ENCODE data around the gene NDRG2. TPM values are rescaled to one million over a fixed set of nuclear protein-coding genes. Genes with fewer than 3 reads are reported as not detected.

The NDRG2 gene
- total RNA-seq, 4 donors from 2014 or later = 269 to 433 (median 295) TPM

GRCh38 chr14:20971705-20972021 lies 53.2 kb downstream of the NDRG2 start:
- no peak for DNase-seq (ENCODE audit: low spot score in 2 of 2)
- Histone ChIP-seq H3K36me3 (no peaks in the 10 kb centered on the region), H3K27ac (no peak overlapping the region), H3K9me3 (no peaks in the 10 kb centered on the region), H3K27me3 (no peaks in the 10 kb centered on the region), H3K4me1 (peaks cover 22% of the 10 kb centered on the region), H3K4me3 (peak overlapping the region; percentile 64)
- 23% methylated on average over 8 of the region's 8 CpGs for WGBS
- TF ChIP-seq, protein P1, sequence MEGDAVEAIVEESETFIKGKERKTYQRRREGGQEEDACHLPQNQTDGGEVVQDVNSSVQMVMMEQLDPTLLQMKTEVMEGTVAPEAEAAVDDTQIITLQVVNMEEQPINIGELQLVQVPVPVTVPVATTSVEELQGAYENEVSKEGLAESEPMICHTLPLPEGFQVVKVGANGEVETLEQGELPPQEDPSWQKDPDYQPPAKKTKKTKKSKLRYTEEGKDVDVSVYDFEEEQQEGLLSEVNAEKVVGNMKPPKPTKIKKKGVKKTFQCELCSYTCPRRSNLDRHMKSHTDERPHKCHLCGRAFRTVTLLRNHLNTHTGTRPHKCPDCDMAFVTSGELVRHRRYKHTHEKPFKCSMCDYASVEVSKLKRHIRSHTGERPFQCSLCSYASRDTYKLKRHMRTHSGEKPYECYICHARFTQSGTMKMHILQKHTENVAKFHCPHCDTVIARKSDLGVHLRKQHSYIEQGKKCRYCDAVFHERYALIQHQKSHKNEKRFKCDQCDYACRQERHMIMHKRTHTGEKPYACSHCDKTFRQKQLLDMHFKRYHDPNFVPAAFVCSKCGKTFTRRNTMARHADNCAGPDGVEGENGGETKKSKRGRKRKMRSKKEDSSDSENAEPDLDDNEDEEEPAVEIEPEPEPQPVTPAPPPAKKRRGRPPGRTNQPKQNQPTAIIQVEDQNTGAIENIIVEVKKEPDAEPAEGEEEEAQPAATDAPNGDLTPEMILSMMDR (IDR thresholded peaks at IDR 0.05) = no peak
- no peak for TF ChIP-seq POLR2AphosphoS5 (IDR thresholded peaks at IDR 0.05)
- TF ChIP-seq EP300 (IDR thresholded peaks at IDR 0.05) = no peak
- TF ChIP-seq POLR2A (IDR thresholded peaks at IDR 0.05) = no peak

DNA sequence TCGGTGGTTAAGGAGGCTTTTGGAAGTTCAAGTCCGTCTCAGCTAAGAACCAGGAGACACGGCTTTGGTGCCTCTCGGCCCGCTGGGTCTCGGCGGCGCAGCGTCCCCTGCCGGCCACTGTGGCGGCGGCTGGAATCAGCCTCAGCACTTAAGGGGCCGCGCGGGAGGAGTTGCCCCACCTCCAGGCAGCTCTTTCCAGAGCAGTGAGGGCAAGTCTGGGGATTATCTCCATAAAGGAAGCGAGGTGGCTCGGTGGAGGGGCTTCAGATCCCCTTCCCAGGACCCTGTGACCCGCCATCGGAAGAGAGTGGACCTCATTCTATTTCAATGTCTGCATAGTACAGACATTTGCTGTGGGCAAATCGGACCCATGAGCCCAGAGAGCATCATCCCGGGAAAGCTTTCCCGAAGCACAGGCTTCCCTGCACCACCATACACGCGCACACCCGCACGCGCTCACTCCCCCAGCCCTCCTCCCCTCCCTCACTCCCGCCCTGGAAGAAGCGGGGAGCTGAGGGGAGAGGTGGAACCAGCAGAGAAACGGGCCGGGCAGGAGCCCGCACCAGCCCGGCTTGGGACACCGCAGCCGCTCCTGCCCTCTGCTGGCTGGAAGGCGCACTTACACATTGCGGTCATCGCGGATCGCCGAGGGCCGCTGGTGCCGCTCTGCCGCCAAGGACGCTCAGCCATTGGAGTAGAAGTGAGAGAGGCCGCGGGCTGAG lies 53.7 kb downstream of the NDRG2 start:
- H3K36me3 ChIP-seq = no peaks in the 10 kb centered on the region
- no peaks in the 10 kb centered on the region for H3K9me3 ChIP-seq
- peaks cover 22% of the 10 kb centered on the region for H3K4me1 ChIP-seq
- WGBS = 0% methylated on average over 12 of the region's 47 CpGs
- H3K27ac ChIP-seq = peak overlapping the region; percentile 59
- TF ChIP-seq, protein P1 (IDR thresholded peaks at IDR 0.05) = peak; percentile 81 to 90
- TF ChIP-seq POLR2A (IDR thresholded peaks at IDR 0.05) (no peak), EP300 (IDR thresholded peaks at IDR 0.05) (no peak), POLR2AphosphoS5 (IDR thresholded peaks at IDR 0.05) (peak in 2 of 3 donors; percentile 5 to 17)
- H3K27me3 ChIP-seq = no peaks in the 10 kb centered on the region
- peak; percentile 89 to 91 for DNase-seq (ENCODE audit: low spot score in 2 of 2)
- peak overlapping the region; percentile 64 for H3K4me3 ChIP-seq

DNA sequence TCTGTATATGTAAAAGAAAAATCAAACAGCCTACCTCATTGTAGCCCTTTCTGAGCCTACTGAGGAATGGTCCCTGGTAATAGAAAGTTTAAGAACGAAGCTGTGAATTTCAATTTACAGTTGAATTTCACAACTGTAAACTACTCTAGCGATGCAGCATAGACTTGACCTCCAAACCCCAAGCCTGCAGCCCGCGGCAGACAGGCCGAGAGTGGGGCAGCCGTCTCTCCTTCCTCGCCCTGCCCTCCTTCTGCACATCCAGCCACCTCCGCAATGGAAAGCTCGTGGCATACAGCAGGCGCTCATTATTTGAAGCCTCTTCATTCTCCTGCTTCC lies 54.2 kb downstream of the NDRG2 start:
- peak overlapping the region; percentile 64 for H3K4me3 ChIP-seq
- no peaks in the 10 kb centered on the region for H3K27me3 ChIP-seq
- no peaks in the 10 kb centered on the region for H3K36me3 ChIP-seq
- TF ChIP-seq, protein P1 (IDR thresholded peaks at IDR 0.05) = no peak
- TF ChIP-seq POLR2A (IDR thresholded peaks at IDR 0.05) (no peak), POLR2AphosphoS5 (IDR thresholded peaks at IDR 0.05) (no peak), EP300 (IDR thresholded peaks at IDR 0.05) (no peak)
- H3K4me1 ChIP-seq = peaks cover 22% of the 10 kb centered on the region
- H3K9me3 ChIP-seq = no peaks in the 10 kb centered on the region
- no peak for DNase-seq (ENCODE audit: low spot score in 2 of 2)
- H3K27ac ChIP-seq = no peak overlapping the region
- WGBS = 17% methylated on average over 10 of the region's 10 CpGs

DNA sequence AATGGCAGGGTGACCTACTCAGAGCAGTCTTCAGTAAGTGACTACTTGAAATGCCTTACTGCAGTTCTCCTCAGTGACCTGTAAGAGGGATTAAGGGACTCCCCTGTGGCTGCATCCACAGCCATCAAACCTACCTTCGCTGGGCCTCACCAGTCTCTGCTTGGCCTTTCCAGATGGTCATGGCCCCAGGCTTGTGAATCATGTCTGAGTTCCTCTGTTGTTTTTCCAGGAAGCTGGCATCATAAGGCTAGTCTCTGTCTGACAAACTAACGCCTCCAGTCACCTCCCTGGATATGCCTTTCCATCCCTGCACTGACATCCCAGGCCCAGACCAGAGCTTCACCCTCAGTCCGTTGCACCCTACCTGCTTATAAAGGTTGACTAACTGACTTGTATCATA lies 55.5 kb downstream of the NDRG2 start:
- Histone ChIP-seq H3K4me1 (peaks cover 17% of the 10 kb centered on the region), H3K9me3 (no peaks in the 10 kb centered on the region), H3K27ac (no peak overlapping the region), H3K36me3 (no peaks in the 10 kb centered on the region), H3K4me3 (no peak overlapping the region), H3K27me3 (no peaks in the 10 kb centered on the region)
- WGBS = 82% methylated on average over 3 of the region's 3 CpGs
- no peak for TF ChIP-seq EP300 (IDR thresholded peaks at IDR 0.05)
- no peak for TF ChIP-seq POLR2A (IDR thresholded peaks at IDR 0.05)
- no peak for TF ChIP-seq POLR2AphosphoS5 (IDR thresholded peaks at IDR 0.05)
- TF ChIP-seq, protein P1 (IDR thresholded peaks at IDR 0.05) = no peak
- no peak for DNase-seq (ENCODE audit: low spot score in 2 of 2)

Other genes with a start within 250 kb of the NDRG2 start
- gene RNASE6, start 243.8 kb downstream of the NDRG2 start, total RNA-seq = 1 to 10 TPM; 4.0 to 8.1 (median 7.6) TPM
- 10 to 100 TPM; 39.7 to 97.1 (median 64.0) TPM for gene RNASE1, start 222.2 kb downstream of the NDRG2 start, total RNA-seq
- not detected for gene RNASE3, start 133.7 kb downstream of the NDRG2 start, total RNA-seq
- gene RNASE2, start 69.6 kb downstream of the NDRG2 start, total RNA-seq = 1 to 10 TPM in 1 of 4 donors, not detected in 3; 1.6 TPM
- gene METTL17, start 35.1 kb downstream of the NDRG2 start, total RNA-seq = 100 to 1,000 TPM in 2 of 4 donors, 10 to 100 TPM in 2; 64.9 to 332 (median 96.3) TPM
- 10 to 100 TPM in 3 of 4 donors, 1 to 10 TPM in 1; 5.1 to 46.7 (median 33.7) TPM for gene SLC39A2, start 25.8 kb downstream of the NDRG2 start, total RNA-seq
- not detected for gene TPPP2, start 5.2 kb upstream of the NDRG2 start, total RNA-seq
- gene RNASE13, start 9.7 kb upstream of the NDRG2 start, total RNA-seq = under 1 TPM in 1 of 4 donors, not detected in 3; 0.29 TPM
- gene RNASE7, start 17.3 kb upstream of the NDRG2 start, total RNA-seq = 10 to 100 TPM; 10.3 to 46.9 (median 35.4) TPM
- not detected for gene RNASE8, start 32.8 kb upstream of the NDRG2 start, total RNA-seq
- 10 to 100 TPM; 14.4 to 22.8 (median 17.6) TPM for gene ARHGEF40, start 45.2 kb upstream of the NDRG2 start, total RNA-seq
- 10 to 100 TPM; 44.2 to 70.0 (median 56.7) TPM for gene ZNF219, start 73.6 kb upstream of the NDRG2 start, total RNA-seq
- 1 to 10 TPM in 1 of 4 donors, under 1 TPM in 2, not detected in 1; 0.53 to 2.0 (median 0.83) TPM for gene TMEM253, start 76.0 kb upstream of the NDRG2 start, total RNA-seq
- not detected for gene OR5AU1, start 131.0 kb upstream of the NDRG2 start, total RNA-seq
- 100 to 1,000 TPM; 355 to 512 (median 409) TPM for gene HNRNPC, start 244.4 kb upstream of the NDRG2 start, total RNA-seq